Measurements from ENCODE around the gene TLR7. TPM values are rescaled to one million over a fixed set of nuclear protein-coding genes. Genes with fewer than 3 reads are reported as not detected.

The TLR7 gene
- total RNA-seq, 1 experiment from 2014 or later: not detected

GRCh38 chrX:12824944-12825343, 41.9 kb upstream of the TLR7 start:
- H3K9me3 Mint-ChIP-seq (ENCODE audit: low read depth, unreplicated experiment): no peaks in the 10 kb centered on the region
- TF ChIP-seq CTCF (IDR thresholded peaks at IDR 0.05; ENCODE audit: unreplicated experiment): no peak
- CTCF ChIA-PET: no interaction called here
- no peak for DNase-seq
- no TSS peak for BruUV-seq (replicated peaks)
- H3K27me3 Mint-ChIP-seq (ENCODE audit: unreplicated experiment): no peaks in the 10 kb centered on the region
- no peak overlapping the region for H3K4me3 Mint-ChIP-seq (ENCODE audit: low read depth, unreplicated experiment)
- peaks cover 22% of the 10 kb centered on the region for H3K4me1 Mint-ChIP-seq (ENCODE audit: low read depth, unreplicated experiment)
- intact Hi-C loops (cut with micrococcal nuclease; ENCODE audit: unreplicated experiment): loop anchor here (5.0 to 10.0 kb wide), 2 partner anchors 67 to 670 kb away; no protein-coding TSS in a partner anchor
- peaks cover 5% of the 10 kb centered on the region for H3K36me3 Mint-ChIP-seq (ENCODE audit: insufficient read depth, unreplicated experiment)
- H3K27ac Mint-ChIP-seq (ENCODE audit: unreplicated experiment): peak overlapping the region; percentile 81

GRCh38 chrX:12825801-12826200, 41.1 kb upstream of the TLR7 start:
- TF ChIP-seq CTCF (IDR thresholded peaks at IDR 0.05; ENCODE audit: unreplicated experiment): no peak
- no peaks in the 10 kb centered on the region for H3K9me3 Mint-ChIP-seq (ENCODE audit: low read depth, unreplicated experiment)
- CTCF ChIA-PET: no interaction called here
- H3K36me3 Mint-ChIP-seq (ENCODE audit: insufficient read depth, unreplicated experiment): peaks cover 5% of the 10 kb centered on the region
- peak; percentile 63 for DNase-seq
- H3K4me3 Mint-ChIP-seq (ENCODE audit: low read depth, unreplicated experiment): no peak overlapping the region
- intact Hi-C loops (cut with micrococcal nuclease; ENCODE audit: unreplicated experiment): loop anchor here (5.0 to 10.0 kb wide), 2 partner anchors 66 to 669 kb away; no protein-coding TSS in a partner anchor
- BruUV-seq (replicated peaks): no TSS peak
- peak overlapping the region; percentile 81 for H3K27ac Mint-ChIP-seq (ENCODE audit: unreplicated experiment)
- no peaks in the 10 kb centered on the region for H3K27me3 Mint-ChIP-seq (ENCODE audit: unreplicated experiment)
- H3K4me1 Mint-ChIP-seq (ENCODE audit: low read depth, unreplicated experiment): peaks cover 22% of the 10 kb centered on the region

- CTCF ChIA-PET: interaction anchor here (0.7 kb wide), 1 partner anchor 29 kb away, joined by 4 read pairs; no protein-coding TSS in a partner anchor
- DNase-seq: no peak
- no peak for TF ChIP-seq CTCF (IDR thresholded peaks at IDR 0.05; ENCODE audit: unreplicated experiment)
- no TSS peak for BruUV-seq (replicated peaks)
- intact Hi-C loops (cut with micrococcal nuclease; ENCODE audit: unreplicated experiment): no loop called here
- no peaks in the 10 kb centered on the region for H3K36me3 Mint-ChIP-seq (ENCODE audit: insufficient read depth, unreplicated experiment)
- no peaks in the 10 kb centered on the region for H3K4me1 Mint-ChIP-seq (ENCODE audit: low read depth, unreplicated experiment)
- H3K27me3 Mint-ChIP-seq (ENCODE audit: unreplicated experiment): no peaks in the 10 kb centered on the region
- no peak overlapping the region for H3K4me3 Mint-ChIP-seq (ENCODE audit: low read depth, unreplicated experiment)
- H3K27ac Mint-ChIP-seq (ENCODE audit: unreplicated experiment): no peak overlapping the region
- no peaks in the 10 kb centered on the region for H3K9me3 Mint-ChIP-seq (ENCODE audit: low read depth, unreplicated experiment)
These were observed 23.7 kb upstream of the TLR7 start for GRCh38 chrX:12843061-12843667.

GRCh38 chrX:12843668-12844279, 23.1 kb upstream of the TLR7 start:
- H3K27me3 Mint-ChIP-seq (ENCODE audit: unreplicated experiment): no peaks in the 10 kb centered on the region
- H3K4me3 Mint-ChIP-seq (ENCODE audit: low read depth, unreplicated experiment): no peak overlapping the region
- no peaks in the 10 kb centered on the region for H3K4me1 Mint-ChIP-seq (ENCODE audit: low read depth, unreplicated experiment)
- no TSS peak for BruUV-seq (replicated peaks)
- CTCF ChIA-PET: interaction anchor here (0.7 kb wide), 1 partner anchor 30 kb away, joined by 4 read pairs; no protein-coding TSS in a partner anchor
- no peaks in the 10 kb centered on the region for H3K36me3 Mint-ChIP-seq (ENCODE audit: insufficient read depth, unreplicated experiment)
- no peak for DNase-seq
- TF ChIP-seq CTCF (IDR thresholded peaks at IDR 0.05; ENCODE audit: unreplicated experiment): no peak
- intact Hi-C loops (cut with micrococcal nuclease; ENCODE audit: unreplicated experiment): no loop called here
- no peaks in the 10 kb centered on the region for H3K9me3 Mint-ChIP-seq (ENCODE audit: low read depth, unreplicated experiment)
- no peak overlapping the region for H3K27ac Mint-ChIP-seq (ENCODE audit: unreplicated experiment)
